B cell (primary cell): ENCODE measurements around the gene GHRL. TPM values are rescaled to one million over a fixed set of nuclear protein-coding genes. Genes with fewer than 3 reads are reported as not detected.

ENCODE experiments used
- ATAC-seq: fragments of 200-7000 bp; cut with Tn5 transposase; one replicate; pipeline ENCODE4 v1.10.0; 2021; ENCODE audit warnings: low read depth, mild to moderate bottlenecking, moderate number of reproducible peaks, moderate library complexity
- CTCF ChIA-PET: fragments of 350-600 bp; sonication (Branson Sonifier 250); formaldehyde crosslinking; loops from one replicate; lab custom pipeline; 2021; ENCODE audit warnings: antibody characterized with exemption, inconsistent platforms; lab: Charles Lee
- POLR2A ChIA-PET: fragments of 350-600 bp; sonication (Branson Sonifier 250); formaldehyde crosslinking; loops from one replicate; lab custom pipeline; 2021; ENCODE audit warnings: antibody characterized with exemption; lab: Charles Lee
- DNase-seq: peaks from one replicate; pipeline ENCODE4 v3.0.0; 2013
- H2AFZ ChIP-seq: 2 replicates; pipeline ENCODE4 v1.6.1; 2012; ENCODE audit warnings: mild to moderate bottlenecking, low read depth, low read length; ENCODE audit not compliant: insufficient read depth, poor library complexity, severe bottlenecking
- H3K27ac ChIP-seq, 2 donors: 1 replicate in 1 of 2; 2 replicates in 1 of 2; pipeline ENCODE4 v1.5.1; 2012 to 2013; ENCODE audit warnings: low read length in 2 of 2, mild to moderate bottlenecking in 2 of 2, moderate library complexity in 1 of 2
- H3K27me3 ChIP-seq, 4 experiments: fragments of 200-600 bp in 1 of 4; sonication (generic) in 1 of 4; replicated peaks in 1 of 4; 1 replicate in 2 of 4; 2 replicates in 2 of 4; pipeline versions ENCODE4 v1.6.1 to v1.7.0; 2013 to 2016; ENCODE audit warnings: low read length in 3 of 4, mild to moderate bottlenecking in 2 of 4, mixed read lengths in 1 of 4, moderate library complexity in 1 of 4; ENCODE audit not compliant: insufficient read depth in 4 of 4, control insufficient read depth in 3 of 4; ENCODE audit errors: control extremely low read depth in 1 of 4
- H3K36me3 ChIP-seq, 2 experiments: replicated peaks in 1 of 2; 1 replicate in 1 of 2; 2 replicates in 1 of 2; pipeline versions ENCODE4 v1.6.1 to v1.7.1; 2013; ENCODE audit warnings: low read length in 1 of 2; ENCODE audit not compliant: insufficient read depth in 2 of 2, control insufficient read depth in 1 of 2; ENCODE audit errors: control extremely low read depth in 1 of 2, extremely low read depth in 1 of 2
- H3K4me1 ChIP-seq, 2 donors: fragments of 200-600 bp in 1 of 2; sonication (generic) in 1 of 2; 1 replicate in 1 of 2; 2 replicates in 1 of 2; pipeline versions ENCODE4 v1.5.1 to v1.6.1; 2013 to 2017; ENCODE audit warnings: low read length in 2 of 2; ENCODE audit not compliant: control insufficient read depth in 2 of 2, insufficient read depth in 2 of 2
- H3K4me2 ChIP-seq: replicated peaks from 2 replicates; pipeline ENCODE3; 2012; ENCODE audit warnings: mild to moderate bottlenecking, low read depth, low read length; ENCODE audit not compliant: poor library complexity, severe bottlenecking
- H3K4me3 ChIP-seq, 5 experiments: fragments of 200-600 bp in 1 of 5; sonication (generic) in 1 of 5; 1 replicate in 3 of 5; 2 replicates in 2 of 5; pipeline versions ENCODE4 v1.5.1 to v1.7.0; 2011 to 2016; ENCODE audit warnings: low read length in 4 of 5, mild to moderate bottlenecking in 4 of 5, low read depth in 2 of 5, control low read depth in 1 of 5, moderate library complexity in 1 of 5; ENCODE audit not compliant: insufficient read depth in 1 of 5; ENCODE audit errors: control extremely low read depth in 1 of 5, extremely low read depth in 1 of 5
- H3K79me2 ChIP-seq: fragments of 200-600 bp; sonication (generic); one replicate; pipeline ENCODE4 v1.6.0; 2016; ENCODE audit warnings: low read length; ENCODE audit not compliant: control insufficient read depth, insufficient read depth
- H3K9ac ChIP-seq: fragments of 200-600 bp; sonication (generic); 2 replicates; pipeline ENCODE4 v1.6.1; 2017; ENCODE audit warnings: mild to moderate bottlenecking, low read length, moderate library complexity
- H3K9me3 ChIP-seq, 3 donors: one replicate each; pipeline versions ENCODE4 v1.6.1 to v1.7.1; 2013; ENCODE audit warnings: low read length in 2 of 3; ENCODE audit not compliant: control insufficient read depth in 2 of 3, insufficient read depth in 1 of 3; ENCODE audit errors: control extremely low read depth in 1 of 3
- H4K20me1 ChIP-seq: 2 replicates; pipeline ENCODE4 v1.6.0; 2012; ENCODE audit warnings: mild to moderate bottlenecking, low read length; ENCODE audit not compliant: insufficient read depth, control insufficient read depth, poor library complexity, severe bottlenecking
- H3K27ac Mint-ChIP-seq: one replicate; pipeline ENCODE4 v1.8.0; 2021; ENCODE audit warnings: mixed read lengths
- H3K27me3 Mint-ChIP-seq: one replicate; pipeline ENCODE4 v1.8.0; 2021; ENCODE audit warnings: mixed read lengths
- H3K4me1 Mint-ChIP-seq: one replicate; pipeline ENCODE4 v1.8.0; 2021; ENCODE audit warnings: mixed read lengths
- H3K4me3 Mint-ChIP-seq: one replicate; pipeline ENCODE4 v1.8.0; 2021; ENCODE audit warnings: mixed read lengths
- H3K9me3 Mint-ChIP-seq: one replicate; pipeline ENCODE4 v1.8.0; 2022; ENCODE audit warnings: mixed read lengths; ENCODE audit not compliant: insufficient read depth
- CTCF ChIP-seq: fragments of 200-600 bp; IDR thresholded peaks from one replicate; pipeline ENCODE4 v1.8.0; 2022; ENCODE audit warnings: antibody characterized with exemption, mild to moderate bottlenecking
- EZH2 ChIP-seq: IDR thresholded peaks from 2 replicates; pipeline ENCODE4 v1.6.1; 2012; ENCODE audit warnings: borderline replicate concordance, low read depth, mild to moderate bottlenecking, moderate library complexity, low read length; ENCODE audit not compliant: insufficient read depth, poor library complexity, severe bottlenecking
- WGBS: methylation state at CpG from one replicate; pipeline ENCODE4 v1.1.5; 2013; ENCODE audit warnings: missing lambda C conversion rate; ENCODE audit not compliant: insufficient coverage; 5-methylcytosine and 5-hydroxymethylcytosine counted together
- intact Hi-C: fragments of 100-400 bp; cut with micrococcal nuclease; formaldehyde crosslinking; loops from one replicate; pipeline ENCODE4 v1.10.0; 2022
- polyA plus RNA-seq: library from polyadenylated mRNA; depleted of rRNA; stranded (reverse); fragments of >200 nt; gene quantifications from 2 replicates; pipeline ENCODE4 v1.2.3, GENCODE V29; 2012
- total RNA-seq, 2 donors: library from RNA; stranded (reverse); fragments of 120-200 nt in 1 of 2; gene quantifications; 1 replicate in 1 of 2; 2 replicates in 1 of 2; pipeline versions ENCODE4 v1.2.3 to v1.2.4, GENCODE V29; 2013 to 2022

GHRL gene
- total and polyA plus RNA-seq, 2 donors (not counting 1 experiment from before 2014, with no cell fraction given), result 2.8 to 3.0 TPM

- intact Hi-C loops, result no loop called here
- peaks cover 0 to 55% of the 10 kb centered on the region in 2 experiments for H3K36me3 ChIP-seq
Observed at GRCh38 chr3:10281951-10282350, 10.8 kb downstream of the GHRL start.

GRCh38 chr3:10280571-10280970 is 12.2 kb downstream of the GHRL start:
- H3K27ac Mint-ChIP-seq, result peak overlapping the region; percentile 50
- no CpG with 5 or more reads among the region's 6 CpGs for WGBS
- TF ChIP-seq CTCF (no peak), EZH2 (no peak)

More at GRCh38 chr3:10281951-10282350, 10.8 kb downstream of the GHRL start:
- no peak for TF ChIP-seq CTCF
- no peak for TF ChIP-seq EZH2
- no peaks in the 10 kb centered on the region for H3K27me3 ChIP-seq
- H3K4me3 ChIP-seq, result no peak overlapping the region
- H3K9me3 ChIP-seq, result no peaks in the 10 kb centered on the region
- H2AFZ ChIP-seq, result no peak overlapping the region
- ATAC-seq (no peak), DNase-seq (no peak)
- no peak overlapping the region for H3K4me2 ChIP-seq
- no peak overlapping the region for H3K9ac ChIP-seq
- Mint-ChIP-seq H3K9me3 (no peaks in the 10 kb centered on the region), H3K27ac (no peak overlapping the region), H3K27me3 (no peaks in the 10 kb centered on the region), H3K4me3 (no peak overlapping the region), H3K4me1 (peaks cover 11% of the 10 kb centered on the region)
- H4K20me1 ChIP-seq, result peaks cover 7% of the 10 kb centered on the region
- CTCF ChIA-PET, result no interaction called here
- H3K79me2 ChIP-seq, result peaks cover 6% of the 10 kb centered on the region
- WGBS, result no CpG with 5 or more reads among the region's 5 CpGs
- H3K4me1 ChIP-seq, result peaks cover 0 to 14% of the 10 kb centered on the region in 2 donors
- POLR2A ChIA-PET, result no interaction called here
- H3K27ac ChIP-seq, result no peak overlapping the region

More at GRCh38 chr3:10280571-10280970, 12.2 kb downstream of the GHRL start:
- ChIA-PET POLR2A (no interaction called here), CTCF (interaction anchor here (0.6 kb wide), 1 partner anchor 115 kb away, joined by 4 read pairs; no protein-coding TSS in a partner anchor)
- H3K9ac ChIP-seq, result no peak overlapping the region
- H3K4me1 ChIP-seq, result peaks cover 0 to 14% of the 10 kb centered on the region in 2 donors
- no peak overlapping the region for H3K4me3 Mint-ChIP-seq
- H3K36me3 ChIP-seq, result peaks cover 0 to 60% of the 10 kb centered on the region in 2 experiments
- peaks cover 7% of the 10 kb centered on the region for H3K79me2 ChIP-seq
- H3K27me3 Mint-ChIP-seq, result no peaks in the 10 kb centered on the region
- H3K9me3 Mint-ChIP-seq, result no peaks in the 10 kb centered on the region
- H2AFZ ChIP-seq, result no peak overlapping the region
- DNase-seq (no peak), ATAC-seq (no peak)
- no peak overlapping the region for H3K4me2 ChIP-seq
- no peak overlapping the region for H3K27ac ChIP-seq
- H3K9me3 ChIP-seq, result no peaks in the 10 kb centered on the region
- peaks cover 17% of the 10 kb centered on the region for H4K20me1 ChIP-seq
- H3K4me1 Mint-ChIP-seq, result peaks cover 11% of the 10 kb centered on the region
- H3K27me3 ChIP-seq, result no peaks in the 10 kb centered on the region
- no peak overlapping the region for H3K4me3 ChIP-seq
- intact Hi-C loops, result no loop called here
